Body of pancreas (tissue), 4 donors: ENCODE measurements around the gene ISCA2.

Source experiments
- CTCF ChIP-seq, 7 experiments: fragments of 450-650 bp in 4 of 7; fragments of 200-600 bp in 3 of 7; sonication (generic) in 3 of 7; IDR thresholded peaks; one replicate each; pipeline ENCODE4 v1.5.1; 2016 to 2019; ENCODE audit warnings: antibody characterized with exemption in 7 of 7
- POLR2A ChIP-seq, 3 donors: fragments of 450-650 bp; IDR thresholded peaks; one replicate each; pipeline ENCODE4 v1.6.1; 2016; ENCODE audit warnings: antibody characterized with exemption in 3 of 3, mild to moderate bottlenecking in 2 of 3

- TF ChIP-seq POLR2A (IDR thresholded peaks at IDR 0.05) (no peak), CTCF (IDR thresholded peaks at IDR 0.05) (no peak)
Measured at GRCh38 chr14:74501691-74502090, 8.1 kb downstream of the ISCA2 start.
